Parietal lobe (tissue), 1 donor: ENCODE results near the gene OR2K2. TPM values are rescaled to one million over a fixed set of nuclear protein-coding genes. Genes with fewer than 3 reads are reported as not detected.

Experiments
- total RNA-seq: library from RNA; depleted of rRNA; stranded (reverse); fragments of >200 nt; gene quantifications from one replicate; pipeline ENCODE4 v1.2.3, GENCODE V29; 2014

Gene OR2K2
- total RNA-seq: 0.63 TPM

GRCh38 chr9:111330124-111330523 is at the start of gene OR2K2:
Gene OR2K2, minus strand, starts transcription at chr9:111330224. Its CDS starts 1,791 bp downstream, at chr9:111328433.

Other genes with a start within 250 kb of the OR2K2 start
- gene ECPAS, start 154.2 kb upstream of the OR2K2 start, total RNA-seq: 122 TPM
- 45.7 TPM for gene ZNF483, start 195.0 kb upstream of the OR2K2 start, total RNA-seq